HG03097 (cell line): ENCODE data around the gene TRAIP.
A peak's percentile ranks its signal among the peaks of the same experiment; 100 is the strongest.
"Not testable (repeated sequence)": the region's sequence is repeated elsewhere in the genome, so short reads cannot be mapped to it uniquely, and the experiment has no call there.

ENCODE experiments used
- ATAC-seq: cut with Tn5 transposase; IDR thresholded peaks from one replicate; pipeline ENCODE4 v1.9.1; 2021; ENCODE audit not compliant: unreplicated experiment, low FRiP score

TRAIP gene

GRCh38 chr3:49856181-49857005 is at the start of gene TRAIP:
TSS of gene TRAIP (minus strand) at chr3:49856564. CDS start at chr3:49856453, 111 bp downstream.
- peak; percentile 84 for ATAC-seq

- ATAC-seq, result not testable (repeated sequence)
Observed at GRCh38 chr3:49904448-49904847, 48.1 kb upstream of the TRAIP start.

GRCh38 chr3:49903451-49904424 is 47.4 kb upstream of the TRAIP start, which contains the start of gene MST1R:
TSS of gene MST1R (minus strand) at chr3:49903873. CDS start at chr3:49903609, 264 bp downstream.
- peak; percentile 46 for ATAC-seq

- ATAC-seq, result no peak
Observed at GRCh38 chr3:49902511-49903345, 46.4 kb upstream of the TRAIP start.

GRCh38 chr3:49901366-49902339 is 45.3 kb upstream of the TRAIP start:
- no peak for ATAC-seq

GRCh38 chr3:49900491-49901153 is 44.3 kb upstream of the TRAIP start:
- no peak for ATAC-seq

GRCh38 chr3:49899815-49900214 is 43.5 kb upstream of the TRAIP start:
- no peak for ATAC-seq

- no peak for ATAC-seq
Observed at GRCh38 chr3:49898991-49899390, 42.6 kb upstream of the TRAIP start.

GRCh38 chr3:49896345-49896744 is 40.0 kb upstream of the TRAIP start:
- ATAC-seq, result no peak

- no peak for ATAC-seq
Observed at GRCh38 chr3:49895791-49896190, 39.4 kb upstream of the TRAIP start.

- ATAC-seq, result no peak
Observed at GRCh38 chr3:49889296-49889695, 32.9 kb upstream of the TRAIP start.

GRCh38 chr3:49886922-49887265 is 30.5 kb upstream of the TRAIP start:
- ATAC-seq, result no peak

GRCh38 chr3:49883998-49884397 is 27.6 kb upstream of the TRAIP start:
- no peak for ATAC-seq

- ATAC-seq, result no peak
Observed at GRCh38 chr3:49882166-49882565, 25.8 kb upstream of the TRAIP start.

GRCh38 chr3:49880581-49881315 is 24.4 kb upstream of the TRAIP start:
- no peak for ATAC-seq

GRCh38 chr3:49879721-49880120 is 23.4 kb upstream of the TRAIP start:
- no peak for ATAC-seq

- ATAC-seq, result no peak
Observed at GRCh38 chr3:49878686-49879085, 22.3 kb upstream of the TRAIP start.

GRCh38 chr3:49877716-49878115 is 21.4 kb upstream of the TRAIP start:
- ATAC-seq, result no peak
